Rectal smooth muscle tissue (tissue), 1 donor: ENCODE measurements around the gene SBF1.

Source experiments
- H3K27ac ChIP-seq: one replicate; pipeline ENCODE4 v1.7.0; 2013; ENCODE audit warnings: low read depth, low read length, inconsistent platforms
- H3K27me3 ChIP-seq: one replicate; pipeline ENCODE4 v1.7.0; 2013; ENCODE audit warnings: low read length; ENCODE audit not compliant: control insufficient read depth, insufficient read depth
- H3K36me3 ChIP-seq: one replicate; pipeline ENCODE4 v1.7.0; 2013; ENCODE audit warnings: low read length; ENCODE audit not compliant: control insufficient read depth, insufficient read depth
- H3K4me1 ChIP-seq: one replicate; pipeline ENCODE4 v1.7.0; 2013; ENCODE audit warnings: low read length; ENCODE audit not compliant: control insufficient read depth, insufficient read depth
- H3K4me3 ChIP-seq: one replicate; pipeline ENCODE4 v1.7.0; 2013; ENCODE audit warnings: low read length
- H3K9ac ChIP-seq: one replicate; pipeline ENCODE4 v1.7.0; 2013; ENCODE audit warnings: low read length

The SBF1 gene

DNA sequence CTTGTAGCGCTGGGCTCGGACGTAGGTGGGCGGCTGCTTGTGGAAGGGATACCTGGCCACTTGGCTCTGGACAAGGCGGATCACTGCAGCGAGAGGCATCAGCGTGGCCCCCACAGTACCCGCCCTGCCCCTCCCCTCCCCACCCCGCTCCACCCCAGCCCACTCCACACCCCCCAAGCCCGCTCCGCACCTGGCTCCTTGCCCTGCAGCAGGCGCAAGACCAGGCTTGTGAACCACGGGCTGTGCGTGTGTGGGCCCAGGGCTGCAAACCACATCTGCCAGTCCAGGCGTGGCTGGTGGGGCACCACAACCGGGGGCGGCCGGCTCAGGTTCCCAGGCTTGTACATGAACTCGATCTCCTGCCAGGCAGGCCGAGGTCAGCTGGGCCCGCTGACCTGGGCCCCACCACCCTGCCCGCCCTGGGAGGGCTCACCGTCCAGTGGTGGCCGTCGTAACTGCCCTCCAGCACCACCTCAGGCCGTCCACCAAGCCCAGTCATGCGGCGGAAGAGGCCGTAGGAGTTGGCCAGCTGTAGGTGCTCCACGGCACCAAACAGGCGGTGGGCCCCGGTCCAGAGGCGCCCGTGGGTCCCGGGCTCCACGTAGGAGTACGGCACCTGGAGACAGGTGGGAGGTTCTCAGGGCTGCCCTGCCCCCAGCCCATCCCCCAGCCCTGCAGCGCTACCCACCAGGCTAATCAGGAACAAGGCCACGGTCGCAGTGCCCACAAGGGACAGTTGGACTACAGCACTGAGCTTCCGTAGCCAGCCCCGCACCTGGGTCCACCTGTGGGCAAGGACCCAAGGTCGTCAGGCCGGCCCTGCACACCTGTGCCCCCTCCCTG, 29.8 kb upstream of the SBF1 start:
- Histone ChIP-seq H3K9ac (no peak overlapping the region), H3K36me3 (peaks cover 16% of the 10 kb centered on the region), H3K27ac (no peak overlapping the region), H3K27me3 (no peaks in the 10 kb centered on the region), H3K4me1 (peaks cover 10% of the 10 kb centered on the region), H3K4me3 (no peak overlapping the region)

DNA sequence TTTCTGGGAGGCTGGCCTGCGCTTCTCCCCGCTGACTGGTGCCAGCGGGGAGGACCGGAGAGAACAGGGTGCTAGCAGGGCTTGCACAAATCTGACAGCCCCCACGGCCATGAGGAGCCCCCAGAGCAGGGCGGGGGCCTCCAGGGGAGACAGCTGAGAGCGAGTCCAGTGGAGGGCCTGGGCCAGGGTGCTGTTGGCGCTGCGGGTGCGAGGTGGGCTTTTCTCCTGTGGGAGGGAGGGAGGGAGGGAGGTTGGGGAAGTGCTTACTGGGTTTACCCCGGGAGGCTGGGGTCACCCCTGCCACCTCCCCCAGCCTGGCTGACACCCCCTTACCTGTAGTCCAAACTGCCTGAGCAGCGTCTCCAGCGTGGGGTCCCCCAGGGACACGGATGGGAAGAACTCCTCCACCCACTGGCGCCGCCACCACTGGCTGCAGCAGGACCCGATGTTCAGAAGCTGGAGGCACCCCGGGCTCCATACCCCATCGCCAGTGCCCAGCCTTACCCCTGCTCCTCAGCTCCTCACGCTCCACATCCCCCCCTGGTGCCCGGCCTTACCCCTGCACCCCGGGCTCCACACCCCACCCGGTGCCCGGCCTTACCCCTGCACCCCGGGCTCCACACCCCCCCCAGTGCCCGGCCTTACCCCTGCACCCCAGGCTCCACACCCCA, 28.8 kb upstream of the SBF1 start:
- no peaks in the 10 kb centered on the region for H3K27me3 ChIP-seq
- peaks cover 16% of the 10 kb centered on the region for H3K36me3 ChIP-seq
- no peak overlapping the region for H3K27ac ChIP-seq
- no peak overlapping the region for H3K4me3 ChIP-seq
- H3K9ac ChIP-seq = no peak overlapping the region
- H3K4me1 ChIP-seq = peaks cover 6% of the 10 kb centered on the region

DNA sequence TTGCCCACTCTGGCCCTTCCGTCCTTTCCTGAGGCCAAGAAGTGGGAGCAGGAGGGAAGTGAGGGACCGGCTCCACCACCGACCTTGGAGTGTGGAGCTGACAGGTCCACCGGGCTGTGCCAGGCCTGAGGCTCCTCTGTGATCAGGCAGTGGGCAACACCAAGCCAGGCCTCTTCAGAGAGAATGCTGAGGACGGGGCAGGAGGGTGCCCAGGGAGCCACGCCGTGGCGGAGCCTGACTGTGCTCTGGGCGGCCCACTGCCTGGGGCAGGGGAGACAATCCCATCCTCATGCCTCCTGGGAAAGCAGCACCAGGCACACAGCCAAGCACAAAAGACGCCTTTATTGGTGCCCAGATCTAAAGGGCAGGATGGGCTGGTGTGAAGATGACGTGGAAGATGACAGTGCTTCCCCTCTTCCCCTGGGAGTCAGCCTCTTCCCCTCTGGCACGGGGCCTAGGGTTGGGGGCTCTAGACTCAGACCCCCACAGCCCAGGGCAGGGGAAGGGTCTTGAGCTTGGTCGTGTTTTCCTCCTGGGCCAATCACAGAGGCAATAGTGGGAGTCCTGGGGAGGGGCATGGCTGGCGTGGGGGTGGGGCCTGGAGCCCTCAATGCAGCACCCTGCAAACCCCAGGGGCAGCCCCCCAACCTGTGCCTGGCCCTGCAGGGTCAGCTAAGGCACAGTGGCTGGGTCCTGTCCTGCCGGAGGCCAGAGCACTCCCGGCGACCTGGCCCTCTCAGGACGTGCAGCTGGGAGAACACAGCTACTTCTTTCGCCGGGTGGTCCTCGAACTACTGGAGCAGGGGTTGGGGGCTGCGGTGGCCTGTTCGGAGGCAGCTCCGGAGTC, 28.0 kb upstream of the SBF1 start:
- H3K9ac ChIP-seq = no peak overlapping the region
- no peaks in the 10 kb centered on the region for H3K27me3 ChIP-seq
- peaks cover 6% of the 10 kb centered on the region for H3K4me1 ChIP-seq
- no peak overlapping the region for H3K4me3 ChIP-seq
- H3K36me3 ChIP-seq = peaks cover 16% of the 10 kb centered on the region
- no peak overlapping the region for H3K27ac ChIP-seq

DNA sequence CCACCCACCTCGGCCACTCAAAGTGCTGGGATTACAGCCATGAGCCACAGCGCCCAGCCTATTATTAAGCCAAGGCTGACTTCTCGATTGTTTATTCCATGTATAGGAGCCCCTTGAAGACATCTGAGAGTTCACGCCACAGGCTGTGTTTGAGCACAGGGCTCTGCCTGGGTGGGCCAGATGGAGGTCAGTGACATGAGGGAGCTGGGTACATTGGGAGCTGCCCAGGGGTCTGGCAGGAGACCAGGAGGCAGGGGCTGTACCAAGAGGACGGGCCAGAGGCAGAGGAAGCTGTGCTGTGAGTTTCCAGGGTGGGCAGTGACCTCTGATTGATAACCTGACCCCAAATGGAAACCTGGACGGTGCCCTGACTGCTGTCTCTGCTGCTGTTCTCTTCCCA, 27.3 kb upstream of the SBF1 start:
- Histone ChIP-seq H3K4me3 (no peak overlapping the region), H3K4me1 (peaks cover 6% of the 10 kb centered on the region), H3K27me3 (no peaks in the 10 kb centered on the region), H3K36me3 (peaks cover 16% of the 10 kb centered on the region), H3K27ac (no peak overlapping the region), H3K9ac (no peak overlapping the region)

DNA sequence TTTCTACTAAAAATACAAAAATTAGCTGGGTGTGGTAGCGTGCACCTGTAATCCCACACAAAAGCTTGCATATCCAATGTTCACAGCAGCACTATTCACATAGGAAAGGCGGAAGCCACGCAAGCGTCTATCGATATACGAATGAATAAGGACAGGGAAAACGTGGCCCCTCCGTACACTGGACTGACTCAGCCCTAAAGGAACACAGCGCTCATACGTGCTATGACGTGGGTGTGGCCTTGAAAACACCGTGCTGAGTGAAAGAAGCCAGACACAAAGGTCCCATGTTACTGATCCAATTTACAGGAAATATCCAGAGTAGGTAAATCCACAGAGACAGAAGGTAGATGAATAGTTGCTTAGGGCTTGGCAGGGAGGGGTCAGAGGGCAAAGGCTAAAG, 25.6 kb upstream of the SBF1 start:
- no peak overlapping the region for H3K9ac ChIP-seq
- no peaks in the 10 kb centered on the region for H3K4me1 ChIP-seq
- no peak overlapping the region for H3K4me3 ChIP-seq
- H3K27me3 ChIP-seq = no peaks in the 10 kb centered on the region
- peaks cover 14% of the 10 kb centered on the region for H3K36me3 ChIP-seq
- no peak overlapping the region for H3K27ac ChIP-seq

DNA sequence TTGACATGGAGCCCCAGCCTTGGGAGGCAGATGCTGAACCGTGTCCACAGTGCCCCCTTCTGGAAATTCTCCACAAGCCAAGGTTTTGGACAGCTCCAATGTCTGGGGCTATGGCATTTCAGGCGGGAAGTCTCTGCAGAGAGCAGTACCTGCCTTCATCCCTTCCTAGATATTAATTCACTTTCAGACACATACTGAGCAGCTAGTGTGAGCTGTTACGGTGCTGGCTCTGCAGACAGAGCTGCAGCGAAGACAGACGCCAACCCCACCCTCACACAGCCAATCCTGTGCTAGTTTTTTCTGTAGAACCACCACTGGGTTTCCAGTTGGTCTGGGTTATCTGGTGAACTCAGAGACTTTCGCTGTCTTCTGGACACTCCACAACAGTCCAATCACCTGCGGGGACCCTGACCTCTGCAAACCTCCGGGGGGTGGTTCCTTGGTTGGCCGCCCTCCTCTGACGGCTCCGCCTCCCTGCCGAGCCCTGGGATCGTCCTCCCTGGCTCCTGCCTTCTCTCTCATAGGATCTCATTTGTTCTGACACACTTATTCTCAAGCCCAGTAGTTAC, 23.6 kb upstream of the SBF1 start:
- H3K4me3 ChIP-seq = no peak overlapping the region
- no peaks in the 10 kb centered on the region for H3K4me1 ChIP-seq
- H3K27ac ChIP-seq = no peak overlapping the region
- H3K36me3 ChIP-seq = peaks cover 5% of the 10 kb centered on the region
- H3K9ac ChIP-seq = no peak overlapping the region
- H3K27me3 ChIP-seq = no peaks in the 10 kb centered on the region

DNA sequence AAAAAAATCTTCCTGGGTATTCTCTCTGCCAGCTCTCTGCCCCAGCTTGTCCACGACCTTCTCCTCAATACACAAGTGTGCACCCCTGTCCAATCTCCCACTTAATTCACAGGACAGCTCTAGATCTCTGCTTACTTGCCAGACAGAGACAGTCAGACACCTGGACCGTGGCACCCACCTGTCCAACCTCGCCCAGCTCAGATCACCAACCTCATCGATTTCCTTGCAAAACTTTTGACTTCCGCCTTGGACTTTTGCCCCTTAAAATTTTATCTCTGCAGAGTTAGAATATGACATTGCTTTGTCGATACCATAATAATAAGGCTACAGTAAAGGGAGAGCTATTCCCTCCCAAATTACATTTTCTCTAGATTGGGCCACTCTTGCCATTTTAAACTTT, 22.3 kb upstream of the SBF1 start:
- no peaks in the 10 kb centered on the region for H3K27me3 ChIP-seq
- no peak overlapping the region for H3K4me3 ChIP-seq
- H3K9ac ChIP-seq = no peak overlapping the region
- H3K36me3 ChIP-seq = peaks cover under 1% of the 10 kb centered on the region
- no peak overlapping the region for H3K27ac ChIP-seq
- H3K4me1 ChIP-seq = no peaks in the 10 kb centered on the region

DNA sequence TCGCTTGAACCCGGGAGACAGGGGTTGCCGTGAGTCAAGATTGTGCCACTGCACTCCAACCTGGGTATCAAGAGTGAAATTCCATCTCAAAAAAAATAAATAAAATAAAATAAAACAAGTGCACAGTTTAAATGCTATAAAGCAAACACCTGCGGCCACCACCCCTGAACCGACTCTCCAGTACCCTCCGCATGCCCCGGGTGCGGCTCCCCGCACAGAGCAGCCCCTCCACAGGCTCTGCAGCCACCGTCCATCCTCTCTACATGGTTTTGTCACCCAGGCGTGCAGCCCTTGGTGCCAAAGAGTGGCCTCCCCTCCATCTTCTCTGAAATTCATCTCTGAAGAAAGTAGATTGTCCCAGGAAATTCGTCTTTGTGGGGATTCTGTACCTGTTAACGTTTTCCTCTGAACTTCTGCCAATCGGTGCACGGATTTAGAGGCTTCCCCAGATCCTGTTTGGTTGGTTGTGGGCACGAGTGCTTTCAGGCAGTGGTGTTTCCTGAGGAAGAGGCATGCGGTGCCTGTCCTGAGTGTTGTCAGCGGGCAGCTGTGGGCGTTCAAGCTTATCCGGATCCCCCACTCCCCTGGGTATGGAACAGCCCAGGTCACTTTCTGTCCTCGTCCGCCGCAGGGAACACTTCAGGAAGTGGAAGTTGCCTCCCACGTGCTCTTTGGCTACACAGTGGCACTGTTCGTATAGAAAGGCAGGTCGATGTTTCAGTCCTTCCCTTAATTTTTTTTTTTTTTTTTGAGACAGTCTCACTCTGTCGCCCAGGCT, 15.9 kb upstream of the SBF1 start:
- no peak overlapping the region for H3K9ac ChIP-seq
- H3K36me3 ChIP-seq = no peaks in the 10 kb centered on the region
- H3K27me3 ChIP-seq = peaks cover 4% of the 10 kb centered on the region
- H3K4me1 ChIP-seq = no peaks in the 10 kb centered on the region
- H3K4me3 ChIP-seq = no peak overlapping the region
- no peak overlapping the region for H3K27ac ChIP-seq

DNA sequence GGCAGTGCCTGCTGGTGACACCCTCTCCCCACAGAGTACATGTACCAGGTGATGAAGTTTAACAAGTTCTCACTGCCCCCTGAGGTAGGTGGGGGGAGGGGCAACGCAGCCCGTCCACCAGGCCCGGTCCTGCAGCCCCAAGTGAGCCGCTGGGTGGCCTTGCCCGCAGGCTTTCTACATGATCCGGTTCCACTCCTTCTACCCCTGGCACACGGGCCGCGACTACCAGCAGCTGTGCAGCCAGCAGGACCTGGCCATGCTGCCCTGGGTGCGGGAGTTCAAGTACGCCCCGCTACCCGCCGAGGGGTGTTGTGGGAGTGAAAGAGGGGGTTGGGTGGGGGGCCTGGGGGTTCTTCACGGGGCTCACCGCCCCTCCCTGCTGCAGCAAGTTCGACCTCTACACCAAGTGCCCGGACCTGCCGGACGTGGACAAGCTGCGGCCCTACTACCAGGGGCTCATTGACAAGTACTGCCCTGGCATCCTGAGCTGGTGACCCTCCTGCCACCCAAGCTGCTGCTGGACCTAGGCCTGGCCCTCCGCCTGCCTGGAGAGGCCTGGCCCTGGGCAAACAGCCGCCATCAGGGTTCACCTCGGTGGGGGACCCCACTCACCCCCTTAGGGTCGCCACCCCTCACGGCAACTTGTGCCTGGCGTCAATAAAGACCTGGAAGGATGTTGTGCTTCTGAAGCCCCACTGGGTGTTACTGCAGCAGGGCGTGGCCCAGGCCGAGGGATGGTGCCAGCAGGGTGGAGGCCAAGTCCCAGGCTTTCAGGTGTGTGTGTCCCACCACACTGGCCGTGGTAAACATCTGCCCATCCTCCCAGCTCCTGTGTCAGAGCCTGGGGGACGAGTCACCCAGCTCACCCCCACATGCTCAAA, 14.8 kb upstream of the SBF1 start:
- Histone ChIP-seq H3K4me1 (no peaks in the 10 kb centered on the region), H3K9ac (no peak overlapping the region), H3K27me3 (peaks cover 4% of the 10 kb centered on the region), H3K4me3 (no peak overlapping the region), H3K27ac (no peak overlapping the region), H3K36me3 (no peaks in the 10 kb centered on the region)

DNA sequence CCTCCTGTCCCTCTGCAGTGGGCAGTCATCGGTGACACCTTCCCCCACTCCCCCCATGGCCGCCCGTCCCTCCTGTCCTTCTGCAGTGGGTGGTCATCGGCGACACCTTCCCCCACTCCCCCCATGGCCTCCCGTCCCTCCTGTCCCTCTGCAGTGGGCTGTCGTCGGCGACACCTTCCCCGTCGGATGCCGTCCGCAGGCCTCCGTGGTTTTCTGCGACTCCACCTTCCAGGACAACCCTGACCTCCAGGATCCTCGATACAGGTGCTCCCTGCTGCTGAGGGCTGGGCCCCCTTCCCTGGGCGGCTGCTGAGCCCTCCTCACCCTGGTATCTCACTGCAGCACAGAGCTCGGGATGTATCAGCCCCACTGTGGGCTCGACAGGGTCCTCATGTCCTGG, 14.1 kb upstream of the SBF1 start:
- Histone ChIP-seq H3K27me3 (peaks cover 4% of the 10 kb centered on the region), H3K4me3 (no peak overlapping the region), H3K4me1 (no peaks in the 10 kb centered on the region), H3K36me3 (no peaks in the 10 kb centered on the region), H3K27ac (no peak overlapping the region), H3K9ac (no peak overlapping the region)

DNA sequence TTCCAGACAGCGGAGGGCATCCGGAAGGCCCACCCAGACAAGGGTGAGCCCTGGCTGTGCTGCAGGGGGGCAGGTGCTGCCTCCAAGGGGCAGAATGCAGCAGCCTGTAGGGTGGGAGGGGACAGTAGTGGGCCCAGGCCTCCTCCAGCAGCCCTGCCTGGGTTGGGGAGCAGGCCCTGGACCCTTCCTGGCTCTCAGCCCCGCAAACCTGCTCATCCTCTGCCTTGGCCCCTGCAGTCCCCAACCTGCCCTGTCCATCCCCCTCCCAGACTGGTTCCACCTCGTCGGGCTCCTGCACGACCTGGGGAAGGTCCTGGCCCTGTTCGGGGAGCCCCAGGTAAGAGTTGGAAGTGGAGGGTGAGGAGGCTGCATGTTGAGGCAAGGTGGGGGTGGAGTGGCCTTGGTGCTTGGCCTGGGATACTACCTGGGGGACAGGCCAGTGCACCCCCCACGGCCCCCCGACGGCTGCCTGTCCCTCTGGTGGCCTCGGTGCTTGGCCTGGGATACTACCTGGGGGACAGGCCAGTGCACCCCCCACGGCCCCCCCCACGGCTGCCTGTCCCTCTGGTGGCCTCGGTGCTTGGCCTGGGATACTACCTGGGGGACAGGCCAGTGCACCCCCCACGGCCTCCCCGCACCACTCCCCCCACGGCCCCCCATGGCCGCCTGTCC, 13.3 kb upstream of the SBF1 start:
- Histone ChIP-seq H3K4me3 (no peak overlapping the region), H3K27me3 (peaks cover 6% of the 10 kb centered on the region), H3K9ac (no peak overlapping the region), H3K27ac (no peak overlapping the region), H3K36me3 (no peaks in the 10 kb centered on the region), H3K4me1 (no peaks in the 10 kb centered on the region)
